OCI-LY1 (cell line): ENCODE data around the gene CHST15.

Source experiments
- H2AFZ ChIP-seq: fragments of 200-600 bp; sonication (generic), shearing (Covaris generic); 2 replicates; pipeline ENCODE4 v1.6.0; 2014; ENCODE audit warnings: antibody characterized with exemption, mild to moderate bottlenecking, low read length
- H3F3A ChIP-seq: fragments of 200-600 bp; sonication (generic), shearing (Covaris generic); 2 replicates; pipeline ENCODE4 v1.6.0; 2014; ENCODE audit warnings: mild to moderate bottlenecking, antibody characterized with exemption, low read length, moderate library complexity; ENCODE audit not compliant: insufficient read depth
- H3K27ac ChIP-seq: fragments of 200-600 bp; sonication (generic); 2 replicates; pipeline ENCODE4 v1.5.1; 2014; ENCODE audit warnings: low read length, mixed run types, mild to moderate bottlenecking, low read depth; ENCODE audit not compliant: poor library complexity, severe bottlenecking
- H3K27me3 ChIP-seq: fragments of 200-600 bp; sonication (generic); 2 replicates; pipeline ENCODE4 v1.6.0; 2014; ENCODE audit warnings: antibody characterized with exemption, mild to moderate bottlenecking, low read length, moderate library complexity; ENCODE audit not compliant: insufficient read depth
- H3K36me3 ChIP-seq: fragments of 200-600 bp; sonication (generic); 2 replicates; pipeline ENCODE4 v1.6.1; 2014; ENCODE audit warnings: mild to moderate bottlenecking, antibody characterized with exemption, low read length, moderate library complexity, mixed read lengths; ENCODE audit not compliant: insufficient read depth
- H3K4me1 ChIP-seq: fragments of 200-600 bp; sonication (generic); 2 replicates; pipeline ENCODE4 v1.5.1; 2014; ENCODE audit warnings: mild to moderate bottlenecking, low read length, moderate library complexity; ENCODE audit not compliant: insufficient read depth, severe bottlenecking
- H3K4me2 ChIP-seq: fragments of 200-600 bp; sonication (generic), shearing (Covaris generic); 2 replicates; pipeline ENCODE4 v1.6.1; 2014; ENCODE audit warnings: low read length
- H3K4me3 ChIP-seq: fragments of 200-600 bp; sonication (generic); 2 replicates; pipeline ENCODE4 v1.5.1; 2014; ENCODE audit warnings: low read length, low read depth, mild to moderate bottlenecking, mixed read lengths; ENCODE audit not compliant: poor library complexity, severe bottlenecking
- H3K79me2 ChIP-seq: fragments of 200-600 bp; shearing (Covaris generic); 2 replicates; pipeline ENCODE4 v1.6.1; 2016; ENCODE audit warnings: mixed run types, low read length, mixed read lengths; ENCODE audit not compliant: insufficient read depth
- H3K9ac ChIP-seq: fragments of 200-600 bp; sonication (generic), shearing (Covaris generic); 2 replicates; pipeline ENCODE4 v1.6.1; 2014; ENCODE audit warnings: mild to moderate bottlenecking, low read length, mixed read lengths
- H3K9me2 ChIP-seq: fragments of 200-600 bp; sonication (generic), shearing (Covaris generic); 2 replicates; pipeline ENCODE4 v1.6.1; 2014; ENCODE audit warnings: low read depth, mild to moderate bottlenecking, low read length, mixed read lengths
- H3K9me3 ChIP-seq: fragments of 200-600 bp; shearing (Covaris generic); 2 replicates; pipeline ENCODE4 v1.6.1; 2014; ENCODE audit warnings: low read length, mixed read lengths
- H4K20me1 ChIP-seq: fragments of 200-600 bp; sonication (generic), shearing (Covaris generic); 2 replicates; pipeline ENCODE4 v1.6.0; 2016; ENCODE audit warnings: mild to moderate bottlenecking, low read length; ENCODE audit not compliant: insufficient read depth
- CTCF ChIP-seq: fragments of 200-600 bp; sonication (generic), shearing (Covaris generic); IDR thresholded peaks from 2 replicates; pipeline ENCODE4 v1.5.1; 2017; ENCODE audit warnings: mild to moderate bottlenecking, antibody characterized with exemption, low read length, moderate library complexity, mixed read lengths
- EZH2 ChIP-seq: fragments of 200-600 bp; sonication (generic), shearing (Covaris generic); IDR thresholded peaks from 2 replicates; pipeline ENCODE4 v1.8.0; 2017; ENCODE audit warnings: borderline replicate concordance, mixed run types, mild to moderate bottlenecking, antibody characterized with exemption, low read length, moderate library complexity, mixed read lengths

CHST15 gene

GRCh38 chr10:124026589-124026939 lies 66.8 kb downstream of the CHST15 start:
- no peaks in the 10 kb centered on the region for H3K79me2 ChIP-seq
- no peaks in the 10 kb centered on the region for H3K9me2 ChIP-seq
- no peak overlapping the region for H3K4me2 ChIP-seq
- H3K36me3 ChIP-seq = peaks cover 7% of the 10 kb centered on the region; the same call in 1 of the 2 replicates
- no peaks in the 10 kb centered on the region for H3K9me3 ChIP-seq
- H4K20me1 ChIP-seq = no peaks in the 10 kb centered on the region
- H3K27me3 ChIP-seq = no peaks in the 10 kb centered on the region
- no peak overlapping the region for H3K9ac ChIP-seq
- no peak for TF ChIP-seq EZH2
- TF ChIP-seq CTCF = no peak
- H3K4me1 ChIP-seq = peaks cover 13% of the 10 kb centered on the region
- no peak overlapping the region for H3K4me3 ChIP-seq
- no peaks in the 10 kb centered on the region for H3F3A ChIP-seq
- H3K27ac ChIP-seq = no peak overlapping the region
- H2AFZ ChIP-seq = no peak overlapping the region

GRCh38 chr10:124025660-124026588 lies 67.5 kb downstream of the CHST15 start:
- TF ChIP-seq EZH2 (no peak), CTCF (peak; percentile 49; the same call in 1 of the 2 replicates)
- Histone ChIP-seq H3K9me2 (no peaks in the 10 kb centered on the region), H4K20me1 (no peaks in the 10 kb centered on the region), H3K27ac (no peak overlapping the region), H3K36me3 (peaks cover 8% of the 10 kb centered on the region; the same call in 1 of the 2 replicates), H3K27me3 (no peaks in the 10 kb centered on the region), H2AFZ (no peak overlapping the region), H3K4me2 (no peak overlapping the region), H3K4me3 (no peak overlapping the region), H3K9ac (no peak overlapping the region), H3K9me3 (no peaks in the 10 kb centered on the region), H3K79me2 (no peaks in the 10 kb centered on the region), H3F3A (no peaks in the 10 kb centered on the region), H3K4me1 (peaks cover 13% of the 10 kb centered on the region)

- Histone ChIP-seq H3K9ac (0 out of 2 replicates have a peak overlapping the region, but pooled peaks have one; percentile 21), H3K4me1 (peaks cover 13% of the 10 kb centered on the region), H3K4me3 (no peak overlapping the region), H3K9me3 (no peaks in the 10 kb centered on the region), H3K27me3 (no peaks in the 10 kb centered on the region), H3F3A (no peaks in the 10 kb centered on the region), H4K20me1 (no peaks in the 10 kb centered on the region), H3K27ac (no peak overlapping the region), H2AFZ (no peak overlapping the region), H3K36me3 (peaks cover 15% of the 10 kb centered on the region; the same call in 1 of the 2 replicates), H3K79me2 (no peaks in the 10 kb centered on the region), H3K4me2 (no peak overlapping the region), H3K9me2 (no peaks in the 10 kb centered on the region)
- TF ChIP-seq EZH2 = no peak
- TF ChIP-seq CTCF = no peak
Measured at GRCh38 chr10:124025152-124025551, 68.2 kb downstream of the CHST15 start.
